ENCODE data around the gene CRYBA2.

DNA sequence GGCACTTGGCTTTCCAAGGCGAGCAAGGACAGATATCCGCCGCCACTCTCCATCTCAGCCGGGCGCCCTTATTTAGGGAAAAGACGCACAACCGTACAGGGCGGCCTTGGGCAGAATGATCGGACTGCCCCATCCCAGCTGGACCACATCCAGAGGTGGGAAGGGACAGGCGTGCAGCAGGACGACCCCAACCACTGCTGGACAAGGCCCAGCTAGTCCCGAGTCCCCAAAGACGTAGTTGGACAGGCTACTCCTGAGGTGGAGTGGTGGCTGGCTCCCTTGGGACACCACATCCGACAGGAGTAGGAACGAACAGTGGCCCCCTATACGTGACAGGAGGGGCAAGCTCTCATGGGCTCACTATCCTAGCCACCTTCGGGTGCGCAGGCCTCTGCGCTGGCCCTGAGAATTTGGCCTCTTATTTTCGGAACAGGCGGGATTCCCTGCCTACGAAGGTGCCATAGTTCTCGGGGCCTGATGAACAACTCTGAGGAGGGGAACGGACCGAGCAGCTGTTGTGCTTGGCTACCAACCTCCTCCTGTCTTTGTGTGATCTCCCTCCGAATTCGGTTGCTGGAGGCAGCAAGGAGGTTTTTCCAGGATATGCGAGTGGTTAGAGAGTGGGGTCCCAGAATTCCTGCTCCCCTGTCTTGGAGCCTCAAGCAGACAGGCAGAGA lies 10.5 kb downstream of the CRYBA2 start:
- TF ChIP-seq, protein P1, sequence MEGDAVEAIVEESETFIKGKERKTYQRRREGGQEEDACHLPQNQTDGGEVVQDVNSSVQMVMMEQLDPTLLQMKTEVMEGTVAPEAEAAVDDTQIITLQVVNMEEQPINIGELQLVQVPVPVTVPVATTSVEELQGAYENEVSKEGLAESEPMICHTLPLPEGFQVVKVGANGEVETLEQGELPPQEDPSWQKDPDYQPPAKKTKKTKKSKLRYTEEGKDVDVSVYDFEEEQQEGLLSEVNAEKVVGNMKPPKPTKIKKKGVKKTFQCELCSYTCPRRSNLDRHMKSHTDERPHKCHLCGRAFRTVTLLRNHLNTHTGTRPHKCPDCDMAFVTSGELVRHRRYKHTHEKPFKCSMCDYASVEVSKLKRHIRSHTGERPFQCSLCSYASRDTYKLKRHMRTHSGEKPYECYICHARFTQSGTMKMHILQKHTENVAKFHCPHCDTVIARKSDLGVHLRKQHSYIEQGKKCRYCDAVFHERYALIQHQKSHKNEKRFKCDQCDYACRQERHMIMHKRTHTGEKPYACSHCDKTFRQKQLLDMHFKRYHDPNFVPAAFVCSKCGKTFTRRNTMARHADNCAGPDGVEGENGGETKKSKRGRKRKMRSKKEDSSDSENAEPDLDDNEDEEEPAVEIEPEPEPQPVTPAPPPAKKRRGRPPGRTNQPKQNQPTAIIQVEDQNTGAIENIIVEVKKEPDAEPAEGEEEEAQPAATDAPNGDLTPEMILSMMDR (IDR thresholded peaks at IDR 0.05; ENCODE audit: poor library complexity) = no peak
- no peak for TF ChIP-seq EZH2 (IDR thresholded peaks at IDR 0.05; ENCODE audit: borderline replicate concordance)

All from hepatocyte (in vitro differentiated cells).